GM15510 (cell line): ENCODE results near the gene MCCD1.
A peak's percentile ranks its signal among the peaks of the same experiment; 100 is the strongest.

Source experiments
- POLR2A ChIP-seq: IDR thresholded peaks from 3 replicates; pipeline ENCODE4 v1.6.1; 2011; ENCODE audit warnings: borderline replicate concordance; ENCODE audit not compliant: insufficient read length; ENCODE audit errors: extremely low read depth

MCCD1 gene

GRCh38 chr6:31534521-31535040, 5.8 kb downstream of the MCCD1 start:
- no peak for TF ChIP-seq POLR2A

- no peak for TF ChIP-seq POLR2A
Observed at GRCh38 chr6:31535538-31536324, 7.0 kb downstream of the MCCD1 start.

DNA sequence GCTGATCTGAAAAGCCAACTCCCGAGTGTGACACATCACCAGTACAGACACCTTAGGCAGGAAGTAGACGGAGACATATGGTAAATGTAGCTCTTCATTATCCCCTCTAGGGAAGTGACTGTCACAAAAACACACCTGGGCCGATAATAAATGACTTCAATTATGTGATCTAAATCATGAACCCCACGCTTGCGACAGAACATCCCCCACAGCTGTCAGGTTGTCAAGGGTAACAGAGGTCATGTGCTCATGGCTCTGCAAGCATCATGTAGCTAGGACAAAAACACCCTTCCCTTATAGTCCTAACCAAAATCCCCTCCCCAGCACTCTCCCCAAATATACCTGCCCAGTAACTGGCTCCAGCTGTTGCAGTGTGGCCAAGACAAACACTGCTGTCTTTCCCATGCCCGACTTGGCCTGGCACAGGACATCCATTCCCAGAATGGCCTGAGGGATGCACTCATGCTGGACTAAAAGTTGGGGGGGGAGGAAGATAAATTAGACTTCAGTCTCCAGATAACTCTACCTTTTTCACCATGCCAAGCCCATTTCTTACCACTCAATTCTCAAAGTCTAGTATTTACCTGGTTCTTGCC, 10.1 kb downstream of the MCCD1 start:
- TF ChIP-seq POLR2A = no peak

DNA sequence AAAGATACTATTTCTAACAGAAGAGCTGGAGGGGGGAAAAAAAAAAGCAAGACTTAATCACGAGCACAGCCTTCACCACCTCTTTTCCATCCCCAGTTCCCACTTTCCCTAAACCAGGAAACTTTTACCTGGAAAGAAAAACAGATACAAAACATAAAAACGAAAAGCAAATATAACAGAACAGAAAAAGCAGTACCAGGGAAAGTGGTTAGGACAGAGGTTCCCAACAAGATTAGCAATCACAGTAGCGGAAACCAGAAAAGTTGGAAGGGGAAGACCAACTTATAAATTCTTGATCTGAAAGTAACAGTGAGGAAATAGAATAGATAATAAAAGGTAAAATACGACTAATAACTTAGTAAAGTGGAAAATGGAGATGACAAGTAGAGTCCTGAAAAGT, 11.9 kb downstream of the MCCD1 start:
- TF ChIP-seq POLR2A = no peak

DNA sequence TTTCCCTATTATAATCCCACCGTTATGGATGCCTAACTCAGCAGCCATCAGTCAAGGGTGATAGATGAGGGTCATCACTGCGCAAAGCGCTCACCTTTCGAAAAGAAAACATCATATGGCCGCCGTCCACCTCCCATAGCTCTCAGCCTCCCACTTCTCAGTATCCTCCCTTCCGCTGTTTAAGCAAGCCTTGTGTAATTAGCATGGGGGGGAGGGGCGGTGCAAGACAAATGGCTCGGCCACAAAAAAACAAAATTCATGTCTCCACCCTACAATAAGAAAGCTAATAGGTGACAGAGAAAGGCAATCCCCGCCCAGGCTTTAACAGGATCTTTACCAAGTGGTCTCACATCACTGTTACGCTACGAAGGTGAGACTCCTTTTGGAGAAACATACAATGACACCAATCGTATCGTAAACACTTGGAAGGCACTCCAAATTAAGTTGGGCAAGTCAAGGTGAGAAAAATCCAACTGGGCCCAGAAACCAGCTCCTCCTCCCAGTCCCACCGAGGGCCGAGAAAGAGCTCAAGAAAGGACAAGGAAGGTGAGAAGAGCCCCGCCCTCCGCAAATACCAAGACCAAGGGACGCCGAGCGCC, 12.4 kb downstream of the MCCD1 start:
- no peak for TF ChIP-seq POLR2A

DNA sequence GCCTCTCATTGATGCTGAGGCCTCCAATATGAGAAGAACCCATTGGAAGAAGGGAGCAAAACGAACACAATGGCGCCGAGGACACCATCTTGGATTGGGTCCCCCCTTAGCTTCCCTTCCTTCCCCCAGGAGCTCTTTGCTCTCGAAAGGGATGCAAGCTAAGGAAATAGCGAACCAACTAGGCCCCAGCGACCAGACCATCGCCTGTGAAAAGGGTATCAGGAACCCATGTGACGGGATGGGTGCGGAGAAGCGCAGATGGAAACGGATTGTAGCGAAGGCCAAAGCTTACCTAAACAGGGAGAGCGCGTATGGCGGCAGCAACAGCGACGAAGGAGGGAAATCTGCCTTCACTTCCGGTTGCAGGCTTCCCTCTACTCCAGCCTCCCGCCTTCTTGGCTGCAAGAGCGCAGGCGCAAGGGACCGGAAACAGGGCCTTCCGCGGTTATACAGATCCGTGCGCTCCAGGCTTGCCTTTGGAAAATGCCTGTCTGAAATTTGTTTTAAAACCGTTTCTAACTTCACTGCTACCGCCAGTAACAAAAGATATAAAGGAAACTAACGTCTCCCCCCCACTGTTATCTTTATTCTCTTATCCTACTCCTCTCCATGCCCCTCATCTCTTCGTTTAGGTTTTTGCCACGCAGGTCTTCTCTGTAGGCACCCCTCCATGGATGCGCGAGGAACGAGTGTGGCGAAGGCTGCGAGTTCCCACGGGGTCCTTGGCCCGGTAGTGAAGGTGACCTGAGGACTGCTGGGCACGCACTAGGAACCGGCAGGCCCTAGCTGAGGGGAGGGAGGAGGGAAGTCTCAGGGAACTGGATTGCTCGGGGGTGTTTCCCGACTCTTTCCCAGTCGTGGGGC, 13.1 kb downstream of the MCCD1 start, which contains the start of gene DDX39B:
Gene DDX39B, minus strand, starts transcription at position 346 of the 864 bp plus-strand sequence. CDS start 1,471 bp downstream, outside the sequence.
- TF ChIP-seq POLR2A = peak; percentile 90

DNA sequence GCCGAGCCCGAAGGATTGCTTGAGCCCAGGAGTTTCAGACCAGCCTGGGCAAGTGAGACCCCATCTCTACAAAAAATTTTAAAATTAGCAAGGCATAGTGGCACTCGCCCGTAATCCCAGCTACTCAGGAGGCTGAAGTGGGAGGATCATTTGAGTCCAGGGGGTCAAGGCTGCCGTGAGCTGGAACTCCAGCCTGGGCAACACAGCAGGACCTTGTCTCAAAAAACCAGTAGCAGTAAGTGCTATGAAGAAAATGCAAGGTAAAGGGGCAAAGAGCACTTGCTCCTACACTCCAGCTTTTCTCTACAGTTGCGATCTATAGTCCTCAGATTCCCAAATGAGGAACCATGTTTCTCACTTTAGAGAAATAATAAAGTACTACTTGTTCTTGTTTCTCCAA, 14.9 kb downstream of the MCCD1 start:
- TF ChIP-seq POLR2A = no peak

GRCh38 chr6:31544676-31545075, 15.9 kb downstream of the MCCD1 start:
- TF ChIP-seq POLR2A = no peak

GRCh38 chr6:31545291-31545690, 16.5 kb downstream of the MCCD1 start:
- TF ChIP-seq POLR2A = no peak

GRCh38 chr6:31546339-31546957, 17.7 kb downstream of the MCCD1 start, which contains the start of gene ATP6V1G2:
Gene ATP6V1G2, minus strand, starts transcription at chr6:31546608. Its CDS starts 49 bp downstream, at chr6:31546559.
- no peak for TF ChIP-seq POLR2A

DNA sequence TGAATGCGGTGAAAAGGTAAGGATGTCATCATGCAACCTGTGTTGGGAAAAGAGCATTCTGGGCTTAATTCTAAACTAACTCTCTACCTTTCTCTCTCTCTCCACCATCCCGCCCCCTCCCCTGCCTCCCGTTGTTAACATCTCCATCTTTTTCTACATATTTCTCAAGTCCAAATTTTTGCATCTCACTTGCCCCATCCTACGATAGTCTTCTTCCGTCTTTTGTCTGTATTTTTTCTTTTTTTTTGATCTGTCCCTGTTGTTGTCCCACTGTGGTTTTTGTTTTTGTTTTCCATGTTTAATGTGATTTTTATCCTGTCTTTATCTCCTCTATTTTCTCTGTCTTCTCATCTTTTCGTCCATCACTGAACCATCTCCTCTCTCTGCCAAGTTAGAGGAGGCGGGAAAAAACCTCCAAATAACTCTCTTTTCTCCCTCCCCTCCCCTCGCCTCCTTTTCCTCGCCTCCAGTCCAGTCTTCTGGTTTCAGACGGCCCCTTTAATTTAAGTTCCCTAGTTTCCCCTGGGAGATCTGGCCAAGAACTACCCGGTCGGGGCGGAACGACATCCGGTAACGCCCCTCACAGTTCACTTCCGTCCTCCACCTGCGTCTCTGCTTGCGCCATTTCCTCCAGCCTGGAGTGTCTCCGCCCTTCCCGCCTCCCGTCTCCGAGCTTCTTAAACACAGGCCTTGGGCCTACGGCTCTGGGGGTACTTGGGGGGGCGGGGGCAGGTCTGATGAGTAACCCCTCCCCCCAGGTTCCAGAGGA, 18.4 kb downstream of the MCCD1 start, which contains the start of gene NFKBIL1:
Gene NFKBIL1, plus strand, starts transcription at position 651 of the 769 bp plus-strand sequence. Its CDS starts 87 bp downstream, at position 738.
- peak; percentile 58 for TF ChIP-seq POLR2A

- TF ChIP-seq POLR2A = no peak
Observed at GRCh38 chr6:31547727-31548543, 19.2 kb downstream of the MCCD1 start.
